Fibroblast of mammary gland (primary cell): ENCODE results near the gene LRRFIP1.
"Not testable (repeated sequence)": the region's sequence is repeated elsewhere in the genome, so short reads cannot be mapped to it uniquely, and the experiment has no call there.

ENCODE experiments used
- DNase-seq: peaks from one replicate; pipeline ENCODE4 v3.0.0-alpha.2; 2010; ENCODE audit warnings: low read depth
- H3K4me3 ChIP-seq: 2 replicates; pipeline ENCODE4 v1.5.1; 2011; ENCODE audit warnings: low read depth, mild to moderate bottlenecking, low read length, moderate library complexity; ENCODE audit not compliant: control insufficient read depth
- TF ChIP-seq, protein P1 (sequence below): conservative IDR thresholded peaks from 2 replicates; pipeline ENCODE4 v1.5.1; 2011; ENCODE audit warnings: low read depth, low read length, inconsistent platforms; ENCODE audit not compliant: control insufficient read depth, insufficient read depth

The LRRFIP1 gene

DNA sequence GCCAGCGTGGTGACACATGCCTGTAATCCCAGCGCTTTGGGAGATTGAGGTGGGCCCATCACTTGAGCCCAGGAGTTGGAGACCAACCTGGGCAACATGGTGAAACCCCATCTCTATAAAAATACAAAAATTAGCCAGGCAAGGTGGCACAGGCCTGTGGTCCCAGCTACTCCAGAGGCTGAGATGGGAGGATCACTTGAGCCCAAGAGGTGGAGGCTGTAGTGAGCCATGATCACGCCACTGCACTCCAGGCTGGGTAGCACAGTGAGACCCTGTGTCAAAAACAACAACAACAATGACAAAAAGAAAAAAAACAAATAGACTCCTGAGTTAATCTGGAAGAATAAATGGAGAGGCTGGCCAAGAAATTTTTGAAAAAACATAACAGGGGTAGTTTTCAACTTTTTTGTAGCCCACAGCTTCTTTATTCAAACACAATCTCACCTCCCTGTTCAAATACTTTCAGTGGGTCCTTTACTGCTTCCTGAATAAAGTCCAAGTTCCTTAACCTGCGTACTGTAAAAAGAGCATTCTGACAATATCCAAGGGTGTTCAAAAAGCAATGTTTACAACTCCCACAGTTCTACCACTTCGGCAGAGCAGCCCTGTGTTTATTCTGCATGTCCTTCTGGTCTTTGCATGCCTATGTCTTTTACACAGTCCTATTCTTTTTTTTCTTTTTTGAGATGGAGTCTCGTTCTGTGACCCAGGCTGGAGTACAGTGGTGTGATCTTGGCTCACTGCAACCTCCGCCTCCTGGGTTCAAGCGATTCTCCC lies 53.5 kb downstream of the LRRFIP1 start:
- TF ChIP-seq, protein P1, sequence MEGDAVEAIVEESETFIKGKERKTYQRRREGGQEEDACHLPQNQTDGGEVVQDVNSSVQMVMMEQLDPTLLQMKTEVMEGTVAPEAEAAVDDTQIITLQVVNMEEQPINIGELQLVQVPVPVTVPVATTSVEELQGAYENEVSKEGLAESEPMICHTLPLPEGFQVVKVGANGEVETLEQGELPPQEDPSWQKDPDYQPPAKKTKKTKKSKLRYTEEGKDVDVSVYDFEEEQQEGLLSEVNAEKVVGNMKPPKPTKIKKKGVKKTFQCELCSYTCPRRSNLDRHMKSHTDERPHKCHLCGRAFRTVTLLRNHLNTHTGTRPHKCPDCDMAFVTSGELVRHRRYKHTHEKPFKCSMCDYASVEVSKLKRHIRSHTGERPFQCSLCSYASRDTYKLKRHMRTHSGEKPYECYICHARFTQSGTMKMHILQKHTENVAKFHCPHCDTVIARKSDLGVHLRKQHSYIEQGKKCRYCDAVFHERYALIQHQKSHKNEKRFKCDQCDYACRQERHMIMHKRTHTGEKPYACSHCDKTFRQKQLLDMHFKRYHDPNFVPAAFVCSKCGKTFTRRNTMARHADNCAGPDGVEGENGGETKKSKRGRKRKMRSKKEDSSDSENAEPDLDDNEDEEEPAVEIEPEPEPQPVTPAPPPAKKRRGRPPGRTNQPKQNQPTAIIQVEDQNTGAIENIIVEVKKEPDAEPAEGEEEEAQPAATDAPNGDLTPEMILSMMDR: no peak
- H3K4me3 ChIP-seq: no peak overlapping the region
- no peak for DNase-seq

DNA sequence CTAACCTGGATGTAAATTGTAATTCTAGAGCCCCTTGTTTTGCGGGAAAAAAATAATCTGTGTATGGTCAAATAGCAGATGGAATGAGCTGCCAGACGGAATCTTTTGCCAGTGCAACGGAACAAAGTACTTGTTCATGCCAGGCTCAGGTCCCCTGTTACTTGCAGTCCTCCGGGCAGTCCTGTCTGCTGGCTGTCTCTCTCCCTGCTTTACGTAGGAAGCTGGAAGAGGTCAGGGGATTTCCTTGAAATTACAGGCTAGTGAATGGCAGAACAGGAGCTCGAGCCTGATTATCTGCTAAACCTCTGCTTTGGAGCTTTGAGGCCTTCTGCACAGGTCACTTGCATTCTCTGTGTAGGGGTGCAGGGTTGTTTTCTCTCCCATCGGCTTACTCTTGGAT lies 54.8 kb downstream of the LRRFIP1 start:
- TF ChIP-seq, protein P1: no peak
- DNase-seq: no peak
- no peak overlapping the region for H3K4me3 ChIP-seq

DNA sequence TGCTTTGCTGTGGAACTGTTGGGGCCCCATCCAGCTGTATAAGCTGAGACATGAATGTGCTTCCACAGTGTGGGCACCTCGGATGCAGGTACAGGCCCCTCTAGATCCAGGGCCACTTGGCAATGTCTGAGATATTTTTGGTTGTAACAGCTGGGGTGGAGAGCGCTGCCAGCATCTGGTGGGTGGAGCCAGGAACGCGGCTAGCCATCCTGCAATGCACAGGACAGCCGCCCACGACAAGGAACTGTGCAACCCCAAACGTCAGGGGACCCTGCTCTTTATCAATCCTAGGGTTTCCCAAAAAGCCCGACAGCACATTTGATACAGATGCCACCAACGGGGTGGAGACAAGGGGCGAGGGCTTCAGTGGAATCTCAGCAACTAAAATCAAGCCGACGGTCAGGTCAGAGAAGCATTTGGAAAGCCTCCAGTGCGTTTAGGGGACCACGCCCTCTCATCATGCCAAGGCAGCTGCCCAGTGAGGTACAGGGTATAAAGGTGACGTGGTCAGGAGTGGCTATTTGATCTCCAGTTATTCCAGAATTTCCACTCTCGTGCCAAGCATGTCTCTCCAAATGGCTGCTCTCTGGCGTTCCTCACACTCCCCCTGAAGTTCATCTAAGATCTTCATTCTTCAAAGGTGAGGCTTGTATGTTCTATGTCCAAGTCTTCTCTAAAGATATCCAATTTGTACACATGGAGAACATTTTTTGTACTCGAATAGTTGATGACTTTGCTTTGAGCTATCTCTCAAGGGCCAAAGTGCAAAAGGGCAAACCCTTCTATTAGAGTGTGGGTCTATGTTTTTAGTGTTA lies 55.7 kb downstream of the LRRFIP1 start:
- no peak overlapping the region for H3K4me3 ChIP-seq
- no peak for DNase-seq
- TF ChIP-seq, protein P1: no peak

DNA sequence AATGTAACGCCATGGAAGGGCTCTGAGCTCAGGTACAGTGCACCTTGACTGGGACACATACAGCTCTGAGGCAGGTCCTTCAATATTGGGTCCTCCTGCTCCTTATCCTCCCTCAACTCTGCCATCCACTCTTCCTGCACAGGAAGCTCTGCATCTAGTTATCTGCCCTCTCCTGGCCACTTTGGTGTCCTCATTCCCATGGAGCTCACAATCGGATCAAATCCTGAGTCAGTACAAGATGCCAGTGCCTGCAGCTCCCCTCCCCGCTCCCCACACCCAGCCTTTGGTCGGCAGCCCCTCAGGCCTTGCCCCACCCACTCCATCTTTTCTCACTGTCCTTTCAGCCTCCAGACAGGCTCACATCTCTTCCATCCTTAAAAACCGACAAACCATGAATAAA lies 58.0 kb downstream of the LRRFIP1 start:
- no peak overlapping the region for H3K4me3 ChIP-seq
- DNase-seq: peak; percentile 61
- TF ChIP-seq, protein P1: peak; percentile 51

DNA sequence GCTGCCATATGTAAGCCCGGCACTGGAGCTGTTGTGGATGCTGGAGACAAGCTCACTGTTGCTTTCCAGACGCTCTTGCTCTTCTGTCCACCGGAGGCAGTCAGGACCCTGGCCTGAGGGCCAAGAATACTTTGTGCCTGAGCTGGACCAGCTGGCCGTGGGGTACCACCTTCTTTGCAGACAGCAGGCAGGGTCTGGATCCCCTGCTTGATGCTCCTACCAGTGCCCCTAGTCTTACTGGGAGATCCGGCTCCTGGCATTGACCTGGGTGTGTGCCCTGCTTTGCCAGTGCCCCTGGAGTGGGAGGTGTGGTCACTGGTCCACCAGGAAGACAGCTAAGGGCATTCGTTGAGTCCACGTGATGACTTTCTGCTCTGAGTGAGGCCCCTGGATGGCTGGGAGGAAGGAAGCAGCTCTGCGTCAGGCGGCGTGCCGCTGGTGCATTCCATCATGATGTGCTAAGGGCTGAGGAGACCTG lies 59.3 kb downstream of the LRRFIP1 start:
- TF ChIP-seq, protein P1: peak; percentile 34
- no peak overlapping the region for H3K4me3 ChIP-seq
- DNase-seq: peak; percentile 59

DNA sequence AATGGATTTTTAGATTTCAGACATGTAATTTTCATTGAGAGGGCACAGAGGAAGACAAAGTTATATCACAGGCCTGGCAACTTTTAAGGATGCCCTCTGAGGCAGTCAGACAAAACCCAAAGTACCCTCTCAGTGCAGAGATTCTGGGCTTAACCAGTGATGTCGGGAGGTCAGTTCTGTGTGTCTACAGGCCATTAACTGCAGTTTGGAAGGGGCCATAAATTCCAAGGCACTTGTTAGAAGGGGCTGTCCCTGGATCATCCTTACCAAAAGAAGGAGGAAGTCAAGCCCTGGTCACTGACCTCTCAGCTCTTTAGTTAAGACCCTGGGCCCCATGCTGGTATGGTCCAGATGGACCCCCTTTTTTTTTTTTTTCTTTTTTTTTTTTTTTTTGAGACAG lies 60.7 kb downstream of the LRRFIP1 start:
- peak; percentile 35 for DNase-seq
- TF ChIP-seq, protein P1: no peak
- no peak overlapping the region for H3K4me3 ChIP-seq

DNA sequence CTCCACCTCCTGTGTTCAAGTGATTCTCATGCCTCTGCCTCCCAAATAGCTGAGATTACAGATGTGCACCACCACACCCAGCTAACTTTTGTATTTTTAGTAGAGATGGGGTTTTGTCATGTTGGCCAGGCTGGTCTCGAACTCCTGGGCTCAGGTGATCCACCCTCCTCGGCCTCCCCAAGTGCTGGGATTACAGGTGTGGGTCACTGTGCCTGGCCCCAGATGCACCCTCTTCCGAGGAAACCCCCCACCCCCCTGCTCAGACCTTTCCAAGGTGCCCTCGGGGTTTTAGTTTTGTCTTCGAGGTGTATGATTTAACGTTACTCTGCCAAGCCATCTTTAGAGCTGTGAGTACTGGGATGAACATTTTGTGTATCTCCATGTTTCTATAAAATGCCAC lies 61.2 kb downstream of the LRRFIP1 start:
- H3K4me3 ChIP-seq, DNase-seq: not testable (repeated sequence)
